K562 (cell line): ENCODE data around the gene ABR. TPM values are rescaled to one million over a fixed set of nuclear protein-coding genes. Genes with fewer than 3 reads are reported as not detected.

Experiments
- ATAC-seq: fragments of 200-7000 bp; cut with Tn5 transposase; 3 replicates; pipeline ENCODE4 v1.9.1; 2020; ENCODE audit warnings: moderate library complexity
- BruUV-seq: library from RNA; stranded (reverse); fragments of 400-500 nt; replicated peaks from 2 replicates; lab custom pipeline; 2021; lab: Mats Ljungman, UMichigan
- CTCF ChIA-PET: fragments of 300-600 bp; formaldehyde crosslinking; extraction: SDS; loops from one replicate; lab custom pipeline; 2021; ENCODE audit warnings: low intra/inter-chr PET ratio; lab: Yijun Ruan, JAX
- POLR2A ChIA-PET: fragments of 300-600, 350-650 bp; sonication (Branson Sonifier 250); formaldehyde crosslinking; extraction: SDS; loops from one replicate; lab custom pipeline; 2021; ENCODE audit warnings: antibody characterized with exemption, inconsistent platforms; lab: Yijun Ruan, JAX
- DNase-seq, 4 experiments: peaks; one replicate each; pipeline versions ENCODE4 v3.0.0 to v3.0.0-alpha.2; 2011 to 2018; ENCODE audit warnings: low spot score in 3 of 4, mixed read lengths in 3 of 4; ENCODE audit errors: extremely low read depth in 1 of 4
- FAIRE-seq: peaks from 2 replicates; lab custom pipeline; 2011; peaks lifted over from hg19 to GRCh38; lab: Jason Lieb, UNC
- H2AFZ ChIP-seq: 2 replicates; pipeline ENCODE4 v1.6.0; 2011; ENCODE audit warnings: low read depth, low read length, control low read depth, inconsistent platforms
- H3K27ac ChIP-seq: fragments of 200-600 bp; 3 replicates; pipeline ENCODE4 v1.8.0; 2011; ENCODE audit warnings: low read depth, mild to moderate bottlenecking, control low read depth, inconsistent platforms, low read length, moderate library complexity, mixed read lengths; ENCODE audit errors: extremely low read depth
- H3K27me3 ChIP-seq, 2 experiments: fragments of 300-600 bp in 1 of 2; 2 replicates in 1 of 2; 3 replicates in 1 of 2; pipeline versions ENCODE4 v1.6.0 to v1.8.0; 2011; ENCODE audit warnings: inconsistent platforms in 2 of 2, low read length in 2 of 2, mild to moderate bottlenecking in 1 of 2, mixed read lengths in 1 of 2, moderate library complexity in 1 of 2; ENCODE audit not compliant: control insufficient read depth in 2 of 2, insufficient read depth in 2 of 2
- H3K36me3 ChIP-seq: fragments of 300-600 bp; 3 replicates; pipeline ENCODE4 v1.8.0; 2011; ENCODE audit warnings: mild to moderate bottlenecking, low read length, inconsistent platforms; ENCODE audit not compliant: control insufficient read depth, insufficient read depth
- H3K4me1 ChIP-seq, 2 experiments: fragments of 200-600 bp in 1 of 2; replicated peaks in 1 of 2; 2 replicates in 1 of 2; 3 replicates in 1 of 2; pipeline versions ENCODE4 v1.5.1 to v1.8.0; 2011; ENCODE audit warnings: inconsistent platforms in 2 of 2, low read length in 2 of 2, mild to moderate bottlenecking in 1 of 2, mixed read lengths in 1 of 2, moderate library complexity in 1 of 2; ENCODE audit not compliant: control insufficient read depth in 2 of 2, insufficient read depth in 2 of 2
- H3K4me2 ChIP-seq: 2 replicates; pipeline ENCODE4 v1.6.1; 2011; ENCODE audit warnings: low read length, control low read depth, inconsistent platforms, mixed read lengths; ENCODE audit not compliant: insufficient read depth
- H3K4me3 ChIP-seq: fragments of 200-600 bp; sonication (generic), shearing (Covaris generic); 2 replicates; pipeline ENCODE4 v1.5.1; 2016; ENCODE audit warnings: control low read depth, inconsistent platforms
- H3K79me2 ChIP-seq: fragments of 200-600 bp; 3 replicates; pipeline ENCODE4 v1.8.0; 2011; ENCODE audit warnings: low read length, inconsistent platforms; ENCODE audit not compliant: control insufficient read depth, insufficient read depth
- H3K9ac ChIP-seq, 2 experiments: 2 replicates each; pipeline versions ENCODE4 v1.6.0 to v1.6.1; 2011; ENCODE audit warnings: low read depth in 2 of 2, low read length in 2 of 2, control low read depth in 1 of 2, inconsistent platforms in 1 of 2, mild to moderate bottlenecking in 1 of 2, mixed read lengths in 1 of 2; ENCODE audit not compliant: insufficient read depth in 1 of 2
- H3K9me1 ChIP-seq: one replicate; pipeline ENCODE4 v1.6.0; 2011; ENCODE audit warnings: inconsistent platforms, mild to moderate bottlenecking, low read length, moderate library complexity; ENCODE audit not compliant: control insufficient read depth, insufficient read depth
- H3K9me3 ChIP-seq: replicated peaks from 2 replicates; pipeline ENCODE4 v1.5.1; 2011; ENCODE audit warnings: low read depth, low read length, inconsistent platforms; ENCODE audit not compliant: control insufficient read depth, insufficient read depth
- H4K20me1 ChIP-seq: replicated peaks from 2 replicates; pipeline ENCODE4 v1.6.1; 2011; ENCODE audit warnings: low read length, inconsistent platforms, mixed read lengths; ENCODE audit not compliant: control insufficient read depth, insufficient read depth
- ARID2 ChIP-seq: fragments of 450-650 bp; IDR thresholded peaks from 2 replicates; pipeline ENCODE4 v1.6.1; 2017; ENCODE audit warnings: antibody characterized with exemption, mild to moderate bottlenecking
- CAMTA2 ChIP-seq: fragments of 250-450 bp; sonication (Bioruptor Pico); conservative IDR thresholded peaks from 2 replicates; pipeline ENCODE4 v1.5.1; 2022
- FOXJ3 ChIP-seq: sonication (generic); formaldehyde crosslinking; IDR thresholded peaks from 2 replicates; pipeline ENCODE4 v1.4.0; 2020; ENCODE audit warnings: mild to moderate bottlenecking, missing genetic modification reagents
- HNRNPLL ChIP-seq: fragments of 200-400 bp; formaldehyde crosslinking; IDR thresholded peaks from 2 replicates; pipeline ENCODE4 v1.6.1; 2017; ENCODE audit warnings: low read length, low read depth, mild to moderate bottlenecking; ENCODE audit not compliant: poor library complexity, severe bottlenecking
- MEF2A ChIP-seq: IDR thresholded peaks from 2 replicates; pipeline ENCODE4 v1.6.1; 2011; ENCODE audit warnings: low read depth, mild to moderate bottlenecking, low read length, moderate library complexity; ENCODE audit not compliant: control insufficient read depth
- MEF2D ChIP-seq: conservative IDR thresholded peaks from 2 replicates; pipeline ENCODE4 v1.6.1; 2016; ENCODE audit warnings: low read depth, missing genetic modification characterization, missing compliant biosample characterization
- MTA2 ChIP-seq: fragments of 450-650 bp; IDR thresholded peaks from 2 replicates; pipeline ENCODE4 v1.6.1; 2016; ENCODE audit warnings: low read depth
- TCF3 ChIP-seq: sonication (generic); formaldehyde crosslinking; IDR thresholded peaks from 2 replicates; pipeline ENCODE4 v1.4.0; 2020; ENCODE audit warnings: mild to moderate bottlenecking, missing genetic modification reagents
- ZNF23 ChIP-seq: fragments of 250-450 bp; sonication (Bioruptor Pico); IDR thresholded peaks from 2 replicates; pipeline ENCODE4 v1.4.0; 2020; ENCODE audit warnings: mild to moderate bottlenecking
- ZNF324 ChIP-seq: fragments of 250-450 bp; sonication (Bioruptor Pico); IDR thresholded peaks from 2 replicates; pipeline ENCODE4 v1.4.0; 2020; ENCODE audit warnings: mild to moderate bottlenecking
- ZNF431 ChIP-seq: sonication (generic); formaldehyde crosslinking; IDR thresholded peaks from 2 replicates; pipeline ENCODE4 v1.8.0; 2022; ENCODE audit warnings: mild to moderate bottlenecking, missing genetic modification reagents
- ZNF507 ChIP-seq: conservative IDR thresholded peaks from 2 replicates; pipeline ENCODE4 v1.6.1; 2017; ENCODE audit warnings: missing genetic modification characterization, missing compliant biosample characterization
- WGBS: fragments of 100-300 bp; shearing (Covaris generic); methylation state at CpG from one replicate; pipeline ENCODE4 v1.1.6; 2016; ENCODE audit warnings: low coverage, mixed read lengths; ENCODE audit not compliant: insufficient coverage; ENCODE audit errors: missing lambda C conversion rate; 5-methylcytosine and 5-hydroxymethylcytosine counted together
- in situ Hi-C: fragments of 300-500 bp; cut with MboI; formaldehyde crosslinking; loops from 4 replicates; pipeline ENCODE4 v1.15.0; 2018; ENCODE audit warnings: inconsistent platforms, mixed read lengths
- intact Hi-C: fragments of 100-400 bp; cut with micrococcal nuclease; formaldehyde crosslinking; loops from 2 replicates; pipeline ENCODE4 v1.14.2; 2022
- polyA plus RNA-seq, 8 experiments: library from polyadenylated mRNA; depleted of rRNA in 4 of 8; stranded (reverse) in 5 of 8; unstranded in 3 of 8; fragments of >200 nt; fragmentation: Nextera tagmentation in 2 of 8; fragmentation: Illumina TruSeq in 1 of 8; extraction: Ambion mirVana in 2 of 8; extraction: Trizol in 1 of 8; gene quantifications; 2 replicates each; pipeline versions ENCODE4 v1.2.1 to v1.2.3, GENCODE V29; 2011 to 2014; ENCODE audit warnings: inconsistent platforms in 1 of 8, missing spikeins in 1 of 8
- total RNA-seq, 7 experiments: library from RNA; depleted of rRNA in 6 of 7; stranded (reverse); fragments of >200 nt in 6 of 7; fragmentation: Illumina TruSeq in 2 of 7; extraction: Trizol in 2 of 7; gene quantifications; 2 replicates each; pipeline versions ENCODE4 v1.2.1 to v1.2.3, GENCODE V29; 2011 to 2021; ENCODE audit warnings: low replicate concordance in 1 of 7

The ABR gene
- total and polyA plus RNA-seq, 9 of the 15 experiments (the other 6 are each of a cell fraction or from before 2014, with no cell fraction given): 0.07 to 1.6 (median 0.37) TPM; not detected in 1

- H3K27ac ChIP-seq: no peak overlapping the region
- H3K4me1 ChIP-seq: peaks cover 0 to 21% of the 10 kb centered on the region in 2 experiments; a peak in 2 of 5 replicates
- H3K27me3 ChIP-seq: peaks cover 11 to 64% of the 10 kb centered on the region in 2 experiments; a peak in 3 of 5 replicates
- ChIA-PET POLR2A (no interaction called here), CTCF (no interaction called here)
- no peaks in the 10 kb centered on the region for H3K36me3 ChIP-seq
- DNase-seq (peak in 1 of 4 experiments; percentile 11), ATAC-seq (no peak), FAIRE-seq (no peak)
- no TSS peak for BruUV-seq
- H3K9me3 ChIP-seq: no peaks in the 10 kb centered on the region
- H2AFZ ChIP-seq: no peak overlapping the region
- H3K9me1 ChIP-seq: no peaks in the 10 kb centered on the region
- no peaks in the 10 kb centered on the region; the same call in 1 of the 2 replicates for H4K20me1 ChIP-seq
- H3K79me2 ChIP-seq: no peaks in the 10 kb centered on the region
- in situ Hi-C loops: no loop called here
- no peak overlapping the region for H3K9ac ChIP-seq
- no peak overlapping the region for H3K4me3 ChIP-seq
- TF ChIP-seq ZNF23: no peak
- TF ChIP-seq ARID2: no peak
- peak; percentile 56; the same call in 1 of the 2 replicates for TF ChIP-seq MEF2A
- TF ChIP-seq ZNF324: no peak
- TF ChIP-seq ZNF431 (CRISPR knock-in tag): no peak
- TF ChIP-seq FOXJ3 (CRISPR knock-in tag): no peak
- no peak for TF ChIP-seq HNRNPLL
- TF ChIP-seq MTA2: no peak
- TF ChIP-seq CAMTA2 (CRISPR knock-in tag): no peak
- peak; percentile 53 for TF ChIP-seq TCF3 (CRISPR knock-in tag)
- TF ChIP-seq ZNF507 (tag): no peak
- peak; percentile 72; the same call in 1 of the 2 replicates for TF ChIP-seq MEF2D (tag)
- H3K4me2 ChIP-seq: no peak overlapping the region
- 0% methylated on average over 2 of the region's 10 CpGs for WGBS
- intact Hi-C loops: no loop called here
Measured at GRCh38 chr17:1019451-1019850, 160.3 kb downstream of the ABR start.
